ENCODE data around the gene SYT17. TPM values are rescaled to one million over a fixed set of nuclear protein-coding genes. Genes with fewer than 3 reads are reported as not detected.

The SYT17 gene
- total RNA-seq, 1 experiment from 2014 or later: 10.3 TPM

DNA sequence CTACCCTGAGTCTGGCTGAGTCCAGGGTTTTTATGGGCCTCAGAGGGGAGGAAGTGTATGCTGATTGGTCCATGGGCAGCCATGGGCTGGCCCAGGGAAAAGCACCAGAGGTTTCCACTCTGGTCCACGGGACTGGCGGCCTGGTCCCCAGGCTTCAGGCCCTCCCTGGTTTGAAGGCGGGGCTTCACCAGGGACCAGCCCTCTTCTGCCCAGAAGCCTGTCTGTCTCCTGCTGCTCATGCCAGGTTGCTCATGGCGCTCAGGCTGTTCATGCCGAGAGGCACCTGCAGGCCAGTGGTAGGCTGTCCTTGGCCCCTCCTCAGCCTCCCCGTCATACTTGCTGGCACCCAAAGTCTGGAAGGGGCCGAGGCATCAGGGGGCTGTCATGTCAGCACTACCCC lies 72.5 kb downstream of the SYT17 start:
- H3K9ac ChIP-seq (ENCODE audit: low read length): no peak overlapping the region
- no peak for TF ChIP-seq EZH2phosphoT487 (IDR thresholded peaks at IDR 0.05; ENCODE audit: borderline replicate concordance)
- H3K4me2 ChIP-seq (ENCODE audit: low read length): no peak overlapping the region
- no peak overlapping the region for H2AFZ ChIP-seq (ENCODE audit: low read depth, low read length, poor library complexity, severe bottlenecking)
- ChIA-PET RAD21 (ENCODE audit: low non-redundant PET in 1 of 2, low total read pairs in 2 of 2, uncharacterized antibody in 2 of 2, unreplicated experiment in 2 of 2) (no interaction called here), CTCF (no interaction called here), POLR2A (no interaction called here)
- BruUV-seq (replicated peaks): no TSS peak
- no peak for DNase-seq (ENCODE audit: low read depth, low spot score)
- H3K36me3 ChIP-seq (ENCODE audit: control insufficient read depth in 1 of 2, insufficient read depth in 2 of 2, low read length in 2 of 2): no peaks in the 10 kb centered on the region
- H3K79me2 ChIP-seq (ENCODE audit: insufficient read depth, low read length): no peaks in the 10 kb centered on the region
- H3K4me1 ChIP-seq (ENCODE audit: control insufficient read depth in 1 of 2, insufficient read depth in 2 of 2, low read length in 2 of 2): no peaks in the 10 kb centered on the region
- peaks cover 0 to 9% of the 10 kb centered on the region in 2 experiments; a peak in 3 of 4 replicates for H3K9me3 ChIP-seq (ENCODE audit: control insufficient read depth in 1 of 2, insufficient read depth in 1 of 2, low read depth in 1 of 2, low read length in 2 of 2)
- no peak overlapping the region for H3K4me3 ChIP-seq (replicated peaks in 1 of 2; ENCODE audit: low read depth in 1 of 2, low read length in 2 of 2)
- intact Hi-C loops (cut with micrococcal nuclease): no loop called here
- no peaks in the 10 kb centered on the region for H3K27me3 ChIP-seq (ENCODE audit: insufficient read depth, low read length)
- no peaks in the 10 kb centered on the region for H4K20me1 ChIP-seq (ENCODE audit: insufficient read depth)
- H3K9me2 ChIP-seq (ENCODE audit: insufficient read depth): no peaks in the 10 kb centered on the region
- no peak overlapping the region for H3K27ac ChIP-seq (ENCODE audit: low read depth, low read length)
- ATAC-seq: peak; percentile 52

DNA sequence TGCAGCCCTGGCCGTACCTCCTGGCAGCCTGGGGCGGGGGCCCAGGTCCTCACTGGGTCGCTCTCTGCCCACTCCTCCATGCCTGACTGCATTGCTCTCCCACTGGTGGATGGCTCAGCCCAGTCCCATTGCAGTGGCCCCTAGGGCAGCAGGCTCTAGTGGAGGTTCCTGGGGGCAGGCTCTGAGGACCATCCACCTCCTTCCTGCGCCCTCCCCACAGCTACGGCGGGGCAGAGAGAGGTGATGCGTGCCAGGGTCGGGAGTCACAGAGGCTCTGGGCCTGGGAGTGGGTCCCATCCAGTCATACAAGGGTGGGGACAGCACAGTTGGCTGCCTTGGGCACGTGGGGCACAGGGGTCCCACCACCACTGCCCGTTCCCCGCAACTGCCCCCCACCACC lies 73.5 kb downstream of the SYT17 start:
- no TSS peak for BruUV-seq (replicated peaks)
- H3K4me1 ChIP-seq (ENCODE audit: control insufficient read depth in 1 of 2, insufficient read depth in 2 of 2, low read length in 2 of 2): no peaks in the 10 kb centered on the region
- no peaks in the 10 kb centered on the region for H3K9me2 ChIP-seq (ENCODE audit: insufficient read depth)
- no peak overlapping the region for H2AFZ ChIP-seq (ENCODE audit: low read depth, low read length, poor library complexity, severe bottlenecking)
- no peaks in the 10 kb centered on the region for H3K36me3 ChIP-seq (ENCODE audit: control insufficient read depth in 1 of 2, insufficient read depth in 2 of 2, low read length in 2 of 2)
- no peak overlapping the region for H3K4me3 ChIP-seq (replicated peaks in 1 of 2; ENCODE audit: low read depth in 1 of 2, low read length in 2 of 2)
- no peak overlapping the region for H3K4me2 ChIP-seq (ENCODE audit: low read length)
- H3K79me2 ChIP-seq (ENCODE audit: insufficient read depth, low read length): no peaks in the 10 kb centered on the region
- CTCF ChIA-PET: no interaction called here
- POLR2A ChIA-PET: no interaction called here
- TF ChIP-seq, protein P1, sequence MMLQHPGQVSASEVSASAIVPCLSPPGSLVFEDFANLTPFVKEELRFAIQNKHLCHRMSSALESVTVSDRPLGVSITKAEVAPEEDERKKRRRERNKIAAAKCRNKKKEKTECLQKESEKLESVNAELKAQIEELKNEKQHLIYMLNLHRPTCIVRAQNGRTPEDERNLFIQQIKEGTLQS (IDR thresholded peaks at IDR 0.05): no peak
- no peak for TF ChIP-seq EZH2 (IDR thresholded peaks at IDR 0.05)
- no peak for TF ChIP-seq YY1 (IDR thresholded peaks at IDR 0.05; ENCODE audit: extremely low read depth, insufficient replicate concordance, low read depth, low read length)
- TF ChIP-seq POLR2A (IDR thresholded peaks at IDR 0.05; ENCODE audit: borderline replicate concordance, extremely low read depth, insufficient read depth, insufficient read length): no peak
- no peak for TF ChIP-seq SIN3A (IDR thresholded peaks at IDR 0.05; ENCODE audit: low read depth)
- TF ChIP-seq TCF7L2 (IDR thresholded peaks at IDR 0.05; ENCODE audit: borderline replicate concordance, extremely low read depth, insufficient read depth, insufficient read length): no peak
- TF ChIP-seq, protein P2, sequence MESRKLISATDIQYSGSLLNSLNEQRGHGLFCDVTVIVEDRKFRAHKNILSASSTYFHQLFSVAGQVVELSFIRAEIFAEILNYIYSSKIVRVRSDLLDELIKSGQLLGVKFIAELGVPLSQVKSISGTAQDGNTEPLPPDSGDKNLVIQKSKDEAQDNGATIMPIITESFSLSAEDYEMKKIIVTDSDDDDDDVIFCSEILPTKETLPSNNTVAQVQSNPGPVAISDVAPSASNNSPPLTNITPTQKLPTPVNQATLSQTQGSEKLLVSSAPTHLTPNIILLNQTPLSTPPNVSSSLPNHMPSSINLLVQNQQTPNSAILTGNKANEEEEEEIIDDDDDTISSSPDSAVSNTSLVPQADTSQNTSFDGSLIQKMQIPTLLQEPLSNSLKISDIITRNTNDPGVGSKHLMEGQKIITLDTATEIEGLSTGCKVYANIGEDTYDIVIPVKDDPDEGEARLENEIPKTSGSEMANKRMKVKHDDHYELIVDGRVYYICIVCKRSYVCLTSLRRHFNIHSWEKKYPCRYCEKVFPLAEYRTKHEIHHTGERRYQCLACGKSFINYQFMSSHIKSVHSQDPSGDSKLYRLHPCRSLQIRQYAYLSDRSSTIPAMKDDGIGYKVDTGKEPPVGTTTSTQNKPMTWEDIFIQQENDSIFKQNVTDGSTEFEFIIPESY (IDR thresholded peaks at IDR 0.05; ENCODE audit: extremely low read depth, insufficient replicate concordance, low read length): no peak
- no peak for TF ChIP-seq ELF1 (IDR thresholded peaks at IDR 0.05; ENCODE audit: borderline replicate concordance, low read depth)
- TF ChIP-seq, protein P3, sequence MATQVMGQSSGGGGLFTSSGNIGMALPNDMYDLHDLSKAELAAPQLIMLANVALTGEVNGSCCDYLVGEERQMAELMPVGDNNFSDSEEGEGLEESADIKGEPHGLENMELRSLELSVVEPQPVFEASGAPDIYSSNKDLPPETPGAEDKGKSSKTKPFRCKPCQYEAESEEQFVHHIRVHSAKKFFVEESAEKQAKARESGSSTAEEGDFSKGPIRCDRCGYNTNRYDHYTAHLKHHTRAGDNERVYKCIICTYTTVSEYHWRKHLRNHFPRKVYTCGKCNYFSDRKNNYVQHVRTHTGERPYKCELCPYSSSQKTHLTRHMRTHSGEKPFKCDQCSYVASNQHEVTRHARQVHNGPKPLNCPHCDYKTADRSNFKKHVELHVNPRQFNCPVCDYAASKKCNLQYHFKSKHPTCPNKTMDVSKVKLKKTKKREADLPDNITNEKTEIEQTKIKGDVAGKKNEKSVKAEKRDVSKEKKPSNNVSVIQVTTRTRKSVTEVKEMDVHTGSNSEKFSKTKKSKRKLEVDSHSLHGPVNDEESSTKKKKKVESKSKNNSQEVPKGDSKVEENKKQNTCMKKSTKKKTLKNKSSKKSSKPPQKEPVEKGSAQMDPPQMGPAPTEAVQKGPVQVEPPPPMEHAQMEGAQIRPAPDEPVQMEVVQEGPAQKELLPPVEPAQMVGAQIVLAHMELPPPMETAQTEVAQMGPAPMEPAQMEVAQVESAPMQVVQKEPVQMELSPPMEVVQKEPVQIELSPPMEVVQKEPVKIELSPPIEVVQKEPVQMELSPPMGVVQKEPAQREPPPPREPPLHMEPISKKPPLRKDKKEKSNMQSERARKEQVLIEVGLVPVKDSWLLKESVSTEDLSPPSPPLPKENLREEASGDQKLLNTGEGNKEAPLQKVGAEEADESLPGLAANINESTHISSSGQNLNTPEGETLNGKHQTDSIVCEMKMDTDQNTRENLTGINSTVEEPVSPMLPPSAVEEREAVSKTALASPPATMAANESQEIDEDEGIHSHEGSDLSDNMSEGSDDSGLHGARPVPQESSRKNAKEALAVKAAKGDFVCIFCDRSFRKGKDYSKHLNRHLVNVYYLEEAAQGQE (IDR thresholded peaks at IDR 0.05; ENCODE audit: low read depth): no peak
- TF ChIP-seq, protein P4, sequence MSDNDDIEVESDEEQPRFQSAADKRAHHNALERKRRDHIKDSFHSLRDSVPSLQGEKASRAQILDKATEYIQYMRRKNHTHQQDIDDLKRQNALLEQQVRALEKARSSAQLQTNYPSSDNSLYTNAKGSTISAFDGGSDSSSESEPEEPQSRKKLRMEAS (IDR thresholded peaks at IDR 0.05): no peak
- no peak for TF ChIP-seq EZH2phosphoT487 (IDR thresholded peaks at IDR 0.05; ENCODE audit: borderline replicate concordance)
- no peak for TF ChIP-seq SRF (IDR thresholded peaks at IDR 0.05; ENCODE audit: low read depth)
- TF ChIP-seq EGR1 (IDR thresholded peaks at IDR 0.05; ENCODE audit: low read depth): no peak
- RAD21 ChIA-PET (ENCODE audit: low non-redundant PET in 1 of 2, low total read pairs in 2 of 2, uncharacterized antibody in 2 of 2, unreplicated experiment in 2 of 2): no interaction called here
- intact Hi-C loops (cut with micrococcal nuclease): no loop called here
- ATAC-seq (no peak), DNase-seq (ENCODE audit: low read depth, low spot score) (no peak)
- no peak overlapping the region for H3K9ac ChIP-seq (ENCODE audit: low read length)
- no peaks in the 10 kb centered on the region; a peak in 1 of 4 replicates for H3K9me3 ChIP-seq (ENCODE audit: control insufficient read depth in 1 of 2, insufficient read depth in 1 of 2, low read depth in 1 of 2, low read length in 2 of 2)
- H4K20me1 ChIP-seq (ENCODE audit: insufficient read depth): no peaks in the 10 kb centered on the region
- H3K27me3 ChIP-seq (ENCODE audit: insufficient read depth, low read length): no peaks in the 10 kb centered on the region
- H3K27ac ChIP-seq (ENCODE audit: low read depth, low read length): no peak overlapping the region
